Activated CD8-positive, alpha-beta memory T cell treated with anti-CD3 and anti-CD28 coated beads, Interleukin-2, amount 10 ng/mL, durations not matched to agents 7 days and 5 days (primary cell): Measurements from ENCODE around the gene ARID1A. TPM values are rescaled to one million over a fixed set of nuclear protein-coding genes. Genes with fewer than 3 reads are reported as not detected.

Experiments
- ATAC-seq: fragments of 150-1000 bp; cut with Tn5 transposase; one replicate; pipeline ENCODE4 v1.10.0; 2021; ENCODE audit warnings: moderate library complexity
- CTCF ChIA-PET: fragments of 350-600 bp; sonication (Branson Sonifier 250); formaldehyde crosslinking; loops from one replicate; lab custom pipeline; 2021; ENCODE audit warnings: antibody characterized with exemption; lab: Charles Lee
- DNase-seq: peaks from one replicate; pipeline ENCODE4 v3.0.0-alpha.2; 2020
- H3K27ac Mint-ChIP-seq: one replicate; pipeline ENCODE4 v1.8.0; 2021; ENCODE audit warnings: mild to moderate bottlenecking, mixed read lengths
- H3K27me3 Mint-ChIP-seq: one replicate; pipeline ENCODE4 v1.8.0; 2021; ENCODE audit warnings: mixed read lengths
- H3K36me3 Mint-ChIP-seq: one replicate; pipeline ENCODE4 v1.8.0; 2021; ENCODE audit warnings: mild to moderate bottlenecking, mixed read lengths
- H3K4me1 Mint-ChIP-seq: one replicate; pipeline ENCODE4 v1.8.0; 2021; ENCODE audit warnings: mixed read lengths
- H3K4me3 Mint-ChIP-seq: one replicate; pipeline ENCODE4 v1.8.0; 2021; ENCODE audit warnings: mild to moderate bottlenecking, moderate library complexity, mixed read lengths
- H3K9me3 Mint-ChIP-seq: one replicate; pipeline ENCODE4 v1.8.0; 2022; ENCODE audit warnings: low read depth, mixed read lengths
- total RNA-seq, 2 experiments: library from RNA; stranded (reverse); gene quantifications; one replicate each; pipeline ENCODE4 v1.2.3, GENCODE V29; 2021

The ARID1A gene
- total RNA-seq, 2 experiments from 2014 or later = 92.4 to 112 TPM

DNA sequence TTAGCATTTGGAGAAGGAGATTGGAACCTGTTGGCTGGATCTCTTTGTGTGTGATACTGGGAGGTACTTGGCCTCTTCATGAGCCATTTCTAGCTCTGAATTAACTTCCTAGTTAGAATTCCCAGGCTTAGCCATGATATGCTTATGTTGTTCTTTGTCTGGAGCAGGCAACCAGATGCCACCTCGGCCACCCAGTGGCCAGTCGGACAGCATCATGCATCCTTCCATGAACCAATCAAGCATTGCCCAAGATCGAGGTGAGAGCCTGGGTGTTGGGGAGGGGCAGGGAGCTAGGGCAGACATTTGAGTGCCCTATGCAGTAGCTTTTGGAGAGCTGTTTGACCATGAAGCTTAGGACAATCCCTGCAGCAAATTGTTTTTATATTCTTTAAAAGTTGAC, 65.4 kb downstream of the ARID1A start:
- H3K4me3 Mint-ChIP-seq = no peak overlapping the region
- H3K36me3 Mint-ChIP-seq = peaks cover 56% of the 10 kb centered on the region
- H3K27me3 Mint-ChIP-seq = no peaks in the 10 kb centered on the region
- CTCF ChIA-PET = interaction anchor here (1.0 kb wide), 1 partner anchor 68 kb away, joined by 3 read pairs; no protein-coding TSS in a partner anchor
- ATAC-seq (no peak), DNase-seq (no peak)
- peaks cover 4% of the 10 kb centered on the region for H3K4me1 Mint-ChIP-seq
- H3K27ac Mint-ChIP-seq = no peak overlapping the region
- no peaks in the 10 kb centered on the region for H3K9me3 Mint-ChIP-seq

- peaks cover 22% of the 10 kb centered on the region for H3K4me1 Mint-ChIP-seq
- H3K9me3 Mint-ChIP-seq = no peaks in the 10 kb centered on the region
- DNase-seq (no peak), ATAC-seq (no peak)
- H3K36me3 Mint-ChIP-seq = peaks cover 72% of the 10 kb centered on the region
- H3K27ac Mint-ChIP-seq = peak overlapping the region; percentile 21
- H3K27me3 Mint-ChIP-seq = no peaks in the 10 kb centered on the region
- CTCF ChIA-PET = interaction anchor here (1.4 to 1.5 kb wide), 2 partner anchors 21 to 26 kb away, joined by 3 read pairs; no protein-coding TSS in a partner anchor
- no peak overlapping the region for H3K4me3 Mint-ChIP-seq
These were observed 71.9 kb downstream of the ARID1A start for GRCh38 chr1:26767714-26768113.

GRCh38 chr1:26768755-26769154, 72.9 kb downstream of the ARID1A start:
- Mint-ChIP-seq H3K27me3 (no peaks in the 10 kb centered on the region), H3K9me3 (no peaks in the 10 kb centered on the region), H3K4me3 (no peak overlapping the region), H3K4me1 (peaks cover 22% of the 10 kb centered on the region), H3K36me3 (peaks cover 71% of the 10 kb centered on the region), H3K27ac (no peak overlapping the region)
- ATAC-seq (no peak), DNase-seq (no peak)
- CTCF ChIA-PET = no interaction called here

- Mint-ChIP-seq H3K4me1 (peaks cover 20% of the 10 kb centered on the region), H3K4me3 (no peak overlapping the region), H3K9me3 (no peaks in the 10 kb centered on the region), H3K27ac (peak overlapping the region; percentile 2), H3K36me3 (peaks cover 79% of the 10 kb centered on the region), H3K27me3 (no peaks in the 10 kb centered on the region)
- ATAC-seq (no peak), DNase-seq (no peak)
- CTCF ChIA-PET = interaction anchor here (0.7 kb wide), 1 partner anchor 18 kb away, joined by 3 read pairs; no protein-coding TSS in a partner anchor
These were observed 75.4 kb downstream of the ARID1A start for GRCh38 chr1:26771285-26771642.

DNA sequence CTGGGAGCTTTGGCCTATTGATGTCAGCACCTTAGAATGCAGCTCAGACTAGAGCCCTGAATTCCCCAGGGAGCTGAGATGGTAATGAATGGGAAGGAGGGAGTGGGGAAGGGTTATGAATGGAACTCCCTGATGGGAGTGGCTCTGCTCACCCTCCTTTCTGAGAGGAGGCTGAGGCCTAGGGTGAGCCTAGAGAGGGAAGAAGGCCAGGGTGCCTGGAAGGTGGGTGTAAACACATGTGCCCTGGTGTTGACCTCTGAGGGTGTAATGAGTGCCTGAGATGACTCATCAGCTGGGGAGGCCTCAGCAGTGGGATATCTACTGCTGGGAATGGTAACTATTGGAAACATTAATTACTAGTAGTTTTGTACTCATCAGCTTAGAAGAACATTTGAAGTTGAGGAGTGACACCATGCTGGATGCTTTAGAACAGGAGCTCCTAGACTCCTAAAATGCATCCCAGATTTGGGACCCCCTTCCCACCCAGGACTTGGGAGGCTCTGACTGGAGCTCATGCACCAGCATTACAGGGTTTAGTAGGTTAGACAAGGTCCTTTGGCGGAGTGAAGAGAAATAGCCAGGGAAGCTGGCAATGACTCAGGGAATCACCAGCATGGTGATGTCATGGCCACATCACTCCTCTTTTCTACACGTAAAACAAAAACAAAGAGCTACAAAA, 76.0 kb downstream of the ARID1A start:
- Mint-ChIP-seq H3K36me3 (peaks cover 80% of the 10 kb centered on the region), H3K9me3 (no peaks in the 10 kb centered on the region), H3K27me3 (no peaks in the 10 kb centered on the region), H3K4me1 (peaks cover 20% of the 10 kb centered on the region), H3K4me3 (no peak overlapping the region), H3K27ac (peak overlapping the region; percentile 2)
- CTCF ChIA-PET = interaction anchor here (0.9 kb wide), 1 partner anchor 19 kb away, joined by 3 read pairs; no protein-coding TSS in a partner anchor
- ATAC-seq (peak; percentile 33), DNase-seq (no peak)

DNA sequence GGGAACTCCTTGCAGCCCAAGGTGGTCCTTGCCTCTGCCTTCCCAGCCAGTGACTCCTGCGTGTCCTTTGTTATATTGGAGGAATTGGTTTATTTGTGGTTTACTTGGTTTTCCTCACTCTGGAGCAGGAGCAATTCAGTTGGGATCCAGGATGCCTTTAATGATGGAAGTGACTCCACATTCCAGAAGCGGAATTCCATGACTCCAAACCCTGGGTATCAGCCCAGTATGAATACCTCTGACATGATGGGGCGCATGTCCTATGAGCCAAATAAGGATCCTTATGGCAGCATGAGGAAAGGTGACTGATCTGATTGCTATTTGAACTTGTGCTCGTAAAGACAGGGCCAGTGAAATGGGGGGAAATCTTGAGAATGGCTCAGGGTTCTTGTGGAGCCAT, 76.9 kb downstream of the ARID1A start:
- Mint-ChIP-seq H3K4me3 (no peak overlapping the region), H3K27me3 (no peaks in the 10 kb centered on the region), H3K36me3 (peaks cover 75% of the 10 kb centered on the region), H3K4me1 (peaks cover 15% of the 10 kb centered on the region), H3K27ac (no peak overlapping the region), H3K9me3 (no peaks in the 10 kb centered on the region)
- DNase-seq (no peak), ATAC-seq (no peak)
- CTCF ChIA-PET = interaction anchor here (0.9 kb wide), 1 partner anchor 18 kb away, joined by 3 read pairs; no protein-coding TSS in a partner anchor

DNA sequence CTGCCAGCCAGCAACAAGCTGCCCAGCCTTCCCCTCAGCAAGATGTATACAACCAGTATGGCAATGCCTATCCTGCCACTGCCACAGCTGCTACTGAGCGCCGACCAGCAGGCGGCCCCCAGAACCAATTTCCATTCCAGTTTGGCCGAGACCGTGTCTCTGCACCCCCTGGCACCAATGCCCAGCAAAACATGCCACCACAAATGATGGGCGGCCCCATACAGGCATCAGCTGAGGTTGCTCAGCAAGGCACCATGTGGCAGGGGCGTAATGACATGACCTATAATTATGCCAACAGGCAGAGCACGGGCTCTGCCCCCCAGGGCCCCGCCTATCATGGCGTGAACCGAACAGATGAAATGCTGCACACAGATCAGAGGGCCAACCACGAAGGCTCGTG, 78.6 kb downstream of the ARID1A start:
- no peak for ATAC-seq
- Mint-ChIP-seq H3K9me3 (no peaks in the 10 kb centered on the region), H3K4me3 (no peak overlapping the region), H3K36me3 (peaks cover 74% of the 10 kb centered on the region), H3K27ac (no peak overlapping the region), H3K27me3 (no peaks in the 10 kb centered on the region), H3K4me1 (peaks cover 13% of the 10 kb centered on the region)
- CTCF ChIA-PET = interaction anchor here (0.9 kb wide), 1 partner anchor 103 kb away, joined by 3 read pairs; no protein-coding TSS in a partner anchor
- DNase-seq = no peak

DNA sequence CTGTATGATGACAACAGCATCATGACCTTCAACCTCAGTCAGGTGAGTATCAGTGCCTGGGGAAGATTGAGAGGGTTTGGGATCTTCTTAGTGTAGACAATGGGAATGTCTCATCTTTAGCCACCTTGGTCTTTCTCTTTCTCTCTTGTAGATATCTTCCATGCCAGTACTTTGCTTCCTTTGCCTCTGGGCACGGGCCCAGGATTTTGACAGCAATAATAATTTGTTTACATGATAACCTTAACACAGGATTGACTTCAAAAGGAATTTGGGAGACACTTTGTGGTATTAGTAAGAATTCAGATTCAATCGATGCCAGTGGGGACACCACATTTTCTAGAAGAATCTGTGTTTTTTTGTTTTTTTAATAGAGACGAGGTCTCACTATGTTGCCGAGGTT, 79.9 kb downstream of the ARID1A start:
- DNase-seq (no peak), ATAC-seq (no peak)
- Mint-ChIP-seq H3K4me3 (no peak overlapping the region), H3K9me3 (no peaks in the 10 kb centered on the region), H3K4me1 (peaks cover 10% of the 10 kb centered on the region), H3K27ac (no peak overlapping the region), H3K36me3 (peaks cover 73% of the 10 kb centered on the region), H3K27me3 (no peaks in the 10 kb centered on the region)
- CTCF ChIA-PET = no interaction called here

GRCh38 chr1:26779098-26779668, 83.4 kb downstream of the ARID1A start:
- H3K27ac Mint-ChIP-seq = peak overlapping the region; percentile 5

GRCh38 chr1:26780344-26780957, 84.6 kb downstream of the ARID1A start:
- H3K36me3 Mint-ChIP-seq = peaks cover 51% of the 10 kb centered on the region
- no peak overlapping the region for H3K27ac Mint-ChIP-seq
- CTCF ChIA-PET = interaction anchor here (0.7 to 1.3 kb wide), 3 partner anchors 16 to 253 kb away, joined by 3 to 4 read pairs (median 3); no protein-coding TSS in a partner anchor

More at GRCh38 chr1:26779098-26779668, 83.4 kb downstream of the ARID1A start:
- H3K4me1 Mint-ChIP-seq = no peaks in the 10 kb centered on the region
- H3K9me3 Mint-ChIP-seq = no peaks in the 10 kb centered on the region
- H3K4me3 Mint-ChIP-seq = no peak overlapping the region
- peaks cover 61% of the 10 kb centered on the region for H3K36me3 Mint-ChIP-seq
- CTCF ChIA-PET = interaction anchor here (0.8 to 2.1 kb wide), 4 partner anchors 10 to 120 kb away, joined by 3 to 7 read pairs (median 4); no protein-coding TSS in a partner anchor
- ATAC-seq (no peak), DNase-seq (no peak)
- H3K27me3 Mint-ChIP-seq = no peaks in the 10 kb centered on the region

GRCh38 chr1:26781206-26781825, 85.5 kb downstream of the ARID1A start:
- Mint-ChIP-seq H3K27ac (no peak overlapping the region), H3K9me3 (no peaks in the 10 kb centered on the region), H3K36me3 (peaks cover 45% of the 10 kb centered on the region), H3K27me3 (peaks cover 2% of the 10 kb centered on the region), H3K4me1 (peaks cover 18% of the 10 kb centered on the region), H3K4me3 (no peak overlapping the region)
- DNase-seq (no peak), ATAC-seq (no peak)
- CTCF ChIA-PET = interaction anchor here (0.7 to 1.3 kb wide), 4 partner anchors 28 to 254 kb away, joined by 3 read pairs; no protein-coding TSS in a partner anchor

More at GRCh38 chr1:26780344-26780957, 84.6 kb downstream of the ARID1A start:
- Mint-ChIP-seq H3K27me3 (peaks cover 2% of the 10 kb centered on the region), H3K4me3 (no peak overlapping the region), H3K4me1 (peaks cover 10% of the 10 kb centered on the region), H3K9me3 (no peaks in the 10 kb centered on the region)
- no peak for ATAC-seq
- DNase-seq = no peak

DNA sequence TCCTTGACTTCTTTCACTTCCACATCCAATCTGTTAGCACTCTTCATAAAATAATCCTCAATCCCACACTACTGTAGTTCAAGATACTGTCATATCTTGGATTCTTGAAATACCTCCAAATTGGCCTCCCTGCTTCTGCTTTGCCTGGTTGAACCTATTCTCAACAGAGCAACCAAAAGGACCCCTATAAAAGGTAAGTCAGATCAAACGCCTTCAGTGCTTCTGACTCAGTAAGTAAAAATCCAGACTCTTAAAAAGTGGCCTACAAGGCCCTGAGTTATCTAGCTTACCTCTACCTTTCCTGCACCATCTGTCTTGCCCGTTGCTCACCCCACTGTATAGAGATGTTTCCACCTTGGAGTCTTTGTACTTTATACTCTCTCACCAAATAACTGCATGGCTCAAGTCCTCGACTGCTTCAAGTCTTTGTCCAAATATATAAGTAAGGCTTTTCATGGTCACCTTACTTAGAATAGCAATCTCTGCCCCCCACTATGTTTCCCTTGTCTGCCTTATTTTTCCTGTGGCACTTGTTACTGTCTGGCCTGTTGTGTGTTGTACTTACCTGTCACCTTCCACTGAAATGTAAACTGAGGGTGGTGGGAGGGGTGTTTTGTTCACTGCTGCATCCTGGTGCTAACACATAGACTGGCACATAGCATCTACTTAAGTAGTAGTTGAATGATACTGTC, 86.9 kb downstream of the ARID1A start:
- CTCF ChIA-PET = interaction anchor here (1.3 kb wide), 1 partner anchor 84 kb away, joined by 3 read pairs; no protein-coding TSS in a partner anchor
- peaks cover 2% of the 10 kb centered on the region for H3K27me3 Mint-ChIP-seq
- no peak overlapping the region for H3K27ac Mint-ChIP-seq
- peaks cover 29% of the 10 kb centered on the region for H3K4me1 Mint-ChIP-seq
- H3K4me3 Mint-ChIP-seq = no peak overlapping the region
- H3K9me3 Mint-ChIP-seq = no peaks in the 10 kb centered on the region
- no peak for DNase-seq
- no peak for ATAC-seq
- peaks cover 39% of the 10 kb centered on the region for H3K36me3 Mint-ChIP-seq
